Activated CD8-positive, alpha-beta memory T cell treated with anti-CD3 and anti-CD28 coated beads for 1 hour (primary cell): Measurements from ENCODE around the gene KLF13.

ENCODE experiments used
- DNase-seq, 2 donors: peaks; one replicate each; pipeline ENCODE4 v3.0.0-alpha.2; 2020; ENCODE audit warnings: low read depth in 1 of 2; ENCODE audit errors: extremely low read depth in 1 of 2

Gene KLF13

DNA sequence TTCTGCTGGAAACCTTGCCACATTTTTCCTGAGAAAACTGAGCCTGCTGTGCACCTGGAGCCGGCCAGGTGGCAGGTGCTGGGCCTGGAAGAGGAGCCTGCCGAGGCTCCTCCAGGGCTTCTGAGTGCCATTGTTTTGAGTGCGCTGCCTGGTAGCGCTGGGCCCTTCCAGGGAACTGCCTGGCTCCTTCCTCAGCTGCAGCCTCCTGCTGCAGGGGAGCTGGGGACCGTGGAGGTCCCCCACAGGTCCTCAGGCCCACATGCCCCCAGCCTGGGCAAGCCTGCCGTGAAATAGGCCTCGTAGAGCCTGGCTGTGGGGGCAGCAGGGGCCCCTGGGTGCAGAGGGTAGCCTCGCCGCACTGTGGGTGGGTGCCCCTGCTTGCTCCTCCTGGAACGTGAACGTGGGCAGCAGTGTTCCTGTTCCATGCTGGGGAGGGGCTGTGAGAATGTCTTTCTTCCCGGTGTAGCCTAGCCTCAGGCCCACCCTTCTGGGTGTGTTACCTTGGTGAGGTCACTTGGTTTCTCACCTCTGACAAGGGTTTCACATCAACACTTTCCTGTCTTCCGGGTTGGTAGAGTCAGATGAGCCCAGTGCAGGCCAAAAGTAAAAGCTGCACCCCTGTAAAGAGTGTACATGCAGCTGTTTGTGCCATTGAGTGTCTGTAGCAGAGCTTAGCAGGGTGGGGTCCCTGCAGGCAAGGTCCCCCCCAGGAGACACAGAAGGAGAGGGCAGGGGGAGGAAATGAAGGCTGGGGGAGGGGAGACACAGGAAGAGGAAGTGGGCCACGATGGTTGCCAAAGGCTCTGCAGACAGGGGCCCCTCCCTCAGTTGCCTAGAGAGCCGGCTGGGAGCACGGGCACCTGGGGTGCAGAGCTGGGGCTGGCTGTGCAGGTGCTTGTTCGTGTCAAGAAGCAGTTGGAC, 34.5 kb downstream of the KLF13 start:
- peak in 1 of 2 donors; percentile 55 for DNase-seq

DNA sequence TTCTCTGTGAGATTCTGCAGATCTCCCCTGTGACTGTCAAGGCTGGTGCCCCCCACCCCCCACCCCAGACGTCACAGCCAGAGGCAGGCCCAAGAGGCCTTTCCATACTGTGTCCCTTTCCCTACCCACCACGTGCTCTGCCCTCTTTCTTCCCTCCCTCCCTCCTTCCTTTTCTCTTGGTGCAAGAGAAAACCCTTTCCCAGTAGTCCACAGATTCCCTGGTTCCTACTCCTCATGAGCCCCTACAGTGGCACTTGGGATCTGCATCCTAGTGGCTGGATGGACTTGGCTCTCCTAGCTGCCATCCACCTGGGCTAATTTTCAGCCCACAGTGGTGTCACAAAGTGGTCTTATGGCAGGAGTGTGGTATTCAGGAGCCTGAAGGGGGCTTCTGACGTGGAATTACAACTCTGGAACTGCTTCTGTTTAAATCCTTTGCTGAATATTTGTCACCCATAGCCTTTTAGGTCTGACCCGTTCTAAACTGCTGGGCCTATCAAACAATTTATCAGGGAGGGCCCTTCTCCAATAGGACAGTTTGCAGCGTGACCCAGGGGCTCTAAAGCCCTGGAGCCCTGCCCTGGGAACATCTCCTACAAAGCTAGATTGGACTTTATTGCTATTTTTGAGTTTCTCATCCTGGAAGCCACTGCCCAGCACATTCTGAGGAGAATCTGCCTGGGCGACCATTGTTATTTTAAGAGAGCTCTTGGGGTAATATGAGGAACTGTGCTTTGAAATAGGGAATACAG, 35.3 kb downstream of the KLF13 start:
- no peak for DNase-seq

DNA sequence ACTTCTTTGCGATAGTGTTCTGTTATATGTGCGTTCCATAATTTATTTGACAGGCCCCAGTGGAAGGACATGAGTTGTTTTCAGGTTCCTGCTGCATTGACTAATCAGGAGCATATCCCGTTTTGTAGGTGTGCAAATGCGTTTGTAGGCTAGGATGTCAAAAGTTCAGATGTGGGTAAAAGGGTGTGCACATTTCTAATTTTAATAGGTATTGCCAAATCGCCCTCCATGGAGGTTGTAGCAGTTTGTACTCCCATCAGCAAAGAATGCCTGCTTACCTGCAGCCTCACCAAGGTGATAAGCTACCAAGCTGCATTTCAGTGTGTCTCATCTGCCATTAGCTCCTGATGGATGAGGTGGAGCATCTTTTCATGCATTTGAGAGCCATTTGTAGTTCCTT, 36.3 kb downstream of the KLF13 start:
- no peak for DNase-seq

GRCh38 chr15:31364301-31365031, 37.8 kb downstream of the KLF13 start:
- no peak for DNase-seq

DNA sequence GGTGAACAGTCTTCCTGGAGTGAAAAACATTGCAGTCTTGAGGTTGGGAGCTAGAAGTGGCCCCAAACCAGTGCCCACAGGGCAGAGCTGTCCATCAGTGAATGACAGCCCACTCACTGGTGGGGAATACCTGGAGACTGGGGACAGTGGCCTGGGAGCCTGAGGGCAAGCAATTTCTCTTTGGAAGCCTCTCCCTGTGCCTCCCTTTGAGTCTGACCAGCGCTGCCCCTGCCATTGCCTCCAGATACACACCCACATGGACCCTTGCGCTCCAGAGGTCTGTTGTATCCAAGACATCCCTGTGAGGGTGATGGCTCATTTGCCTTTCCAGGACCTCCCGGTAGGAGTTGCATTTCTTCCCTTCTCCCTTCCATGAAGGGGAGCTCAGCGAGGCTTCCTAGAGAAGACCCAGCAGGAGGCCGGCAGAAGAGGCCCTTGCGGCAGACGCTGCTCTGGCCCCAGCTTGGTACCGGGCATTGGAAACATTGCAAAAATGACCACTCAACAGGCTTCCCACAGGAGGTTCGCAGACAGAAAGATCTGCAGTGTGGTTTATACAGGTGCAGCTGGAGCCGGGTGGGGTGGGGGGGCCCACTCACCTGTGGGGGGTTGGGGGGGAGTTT, 38.5 kb downstream of the KLF13 start:
- no peak for DNase-seq

- peak; percentile 52 to 63 for DNase-seq
Measured at GRCh38 chr15:31365655-31366127, 39.1 kb downstream of the KLF13 start.

GRCh38 chr15:31366169-31366734, 39.6 kb downstream of the KLF13 start:
- DNase-seq = no peak

DNA sequence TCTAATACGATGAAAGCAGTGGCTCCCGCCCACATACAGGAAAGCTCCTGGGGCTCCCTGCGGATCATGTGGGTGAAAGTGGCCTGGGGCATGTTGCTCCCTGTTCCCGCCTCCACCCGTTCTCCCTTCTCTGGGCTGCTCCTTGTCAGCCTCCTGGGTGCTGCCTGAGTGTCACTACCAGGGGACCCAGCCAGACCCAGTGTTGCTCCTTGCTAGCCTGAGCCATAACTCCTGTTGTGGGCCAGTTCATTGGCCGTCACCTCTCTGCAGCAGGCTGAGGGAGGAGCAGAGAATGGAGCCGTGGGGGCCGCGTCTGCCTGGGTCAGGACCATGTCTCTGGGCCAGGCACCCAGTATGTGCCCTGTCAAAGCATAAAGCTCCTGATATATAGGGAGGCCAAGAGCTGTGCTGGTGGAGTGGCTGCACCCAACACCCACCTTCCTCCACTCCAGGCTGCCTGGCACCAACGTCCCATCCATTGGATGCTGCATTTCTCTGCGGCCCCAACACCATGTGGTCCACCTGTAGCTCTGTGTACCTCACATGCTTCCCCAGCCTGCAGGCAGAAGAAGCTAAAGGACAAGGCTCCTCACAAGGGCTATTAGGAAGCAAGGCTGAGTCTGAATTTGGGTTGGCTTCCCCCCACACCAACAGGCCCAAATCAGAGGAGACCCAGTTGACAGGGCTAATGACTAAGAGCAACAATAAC, 40.5 kb downstream of the KLF13 start:
- no peak for DNase-seq

DNA sequence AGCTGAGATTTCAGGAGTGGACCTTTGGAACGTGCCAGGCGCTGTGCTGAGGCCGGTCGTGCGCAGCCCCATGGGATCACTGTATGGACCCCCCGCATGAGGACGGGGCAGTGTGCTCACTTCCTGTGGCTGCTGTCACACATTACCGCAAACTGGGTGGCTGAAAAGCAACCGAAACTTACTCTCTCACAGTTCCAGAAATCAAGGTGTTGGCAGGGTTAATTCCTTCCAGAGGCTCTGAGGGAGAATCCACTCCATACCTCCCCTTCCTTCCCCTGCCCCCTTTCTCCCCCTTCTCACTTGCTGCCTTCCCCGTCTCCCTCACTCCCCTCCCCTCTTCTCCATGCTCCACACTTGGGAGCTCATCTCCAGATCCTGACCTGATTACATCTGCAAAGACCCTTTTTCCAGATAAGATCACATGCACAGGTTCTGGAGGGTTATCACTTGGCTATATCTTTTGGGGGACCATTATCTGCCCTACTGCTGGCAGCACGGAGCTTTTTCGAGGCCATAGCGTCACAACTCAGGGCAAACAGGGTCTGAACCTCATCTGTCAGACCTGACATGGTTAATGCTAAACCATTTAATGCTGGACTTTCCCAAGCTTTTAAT, 41.2 kb downstream of the KLF13 start:
- DNase-seq = no peak

DNA sequence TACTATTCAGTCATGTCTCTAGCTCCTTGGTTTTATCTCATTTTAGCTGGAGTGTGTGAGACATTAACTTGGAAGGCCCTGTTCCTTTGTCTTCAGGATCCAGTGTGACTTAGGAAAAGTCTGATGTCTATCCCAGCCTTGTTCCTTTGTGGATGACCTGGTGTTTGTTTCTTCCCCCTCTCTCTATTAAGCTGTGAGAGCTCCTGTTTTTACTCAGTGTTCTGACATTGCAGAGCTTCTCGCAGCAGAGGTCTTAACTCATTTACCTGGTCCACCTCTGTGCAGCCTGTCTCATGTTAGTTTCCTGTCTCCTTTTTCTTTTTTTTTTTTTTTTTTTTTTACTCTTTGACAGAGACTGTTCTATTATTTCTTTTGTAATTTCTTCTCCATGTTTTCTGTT, 43.1 kb downstream of the KLF13 start:
- DNase-seq = no peak

GRCh38 chr15:31371520-31372240, 45.0 kb downstream of the KLF13 start:
- DNase-seq = no peak

- no peak for DNase-seq
Measured at GRCh38 chr15:31372635-31373091, 46.0 kb downstream of the KLF13 start.

DNA sequence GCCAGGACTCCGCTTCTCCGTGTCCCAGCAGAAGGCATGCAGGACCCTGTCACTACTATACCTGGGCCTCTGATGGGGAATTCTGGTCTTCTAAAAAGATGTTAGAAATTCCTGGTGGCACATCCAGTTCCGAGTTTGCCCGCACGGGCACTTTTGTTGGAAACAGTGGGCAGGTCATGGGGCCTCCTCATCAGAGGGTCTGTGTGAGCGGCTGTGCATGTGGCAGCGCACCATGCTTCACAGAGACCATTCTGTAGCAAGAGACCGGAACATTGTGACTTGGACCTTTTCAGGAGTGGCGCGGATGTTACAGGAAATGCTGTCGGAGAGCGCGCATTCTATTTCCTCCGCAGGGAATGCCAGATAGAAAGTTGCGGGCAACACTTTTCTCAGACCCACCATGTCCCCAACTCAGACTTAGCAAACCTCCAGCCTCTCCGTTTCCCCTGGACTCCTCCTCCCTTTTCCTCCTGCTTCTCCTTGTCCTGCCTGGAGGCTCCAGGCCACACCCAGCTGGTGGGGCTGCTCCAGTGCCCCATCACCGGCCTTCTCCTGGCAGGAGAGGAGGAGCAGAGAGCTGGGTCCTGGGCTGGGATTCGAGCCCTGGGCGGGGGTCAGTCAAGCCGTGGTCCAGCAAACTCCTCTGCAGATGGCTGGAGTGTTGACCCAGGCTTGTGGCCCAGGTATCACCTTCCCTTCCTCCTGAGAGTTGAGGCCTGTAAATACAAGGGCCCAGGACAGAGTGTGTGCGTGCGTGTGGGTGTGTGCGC, 46.6 kb downstream of the KLF13 start:
- no peak for DNase-seq

- DNase-seq = no peak
Measured at GRCh38 chr15:31373970-31374369, 47.3 kb downstream of the KLF13 start.

DNA sequence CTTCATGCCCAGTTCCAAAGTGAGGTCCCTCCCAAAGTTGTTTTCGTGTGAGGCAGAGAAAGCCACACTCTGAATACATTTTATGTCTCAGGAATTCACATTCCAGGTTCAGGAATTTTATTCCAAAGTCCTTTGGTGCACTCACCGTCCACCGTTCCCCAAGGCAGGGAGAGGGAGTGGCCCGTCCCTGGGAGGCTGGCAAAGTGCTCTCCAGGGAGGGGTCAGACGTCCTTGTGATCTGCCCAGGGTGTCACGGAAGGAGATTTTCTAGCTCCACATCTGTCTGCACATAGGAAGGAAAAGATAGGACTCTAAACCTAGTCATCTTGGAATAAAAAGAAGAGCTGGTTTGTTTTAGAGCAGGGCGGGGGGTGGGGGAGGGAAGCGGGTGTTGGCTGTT, 47.9 kb downstream of the KLF13 start:
- DNase-seq = no peak

GRCh38 chr15:31374986-31375385, 48.4 kb downstream of the KLF13 start:
- no peak for DNase-seq

DNA sequence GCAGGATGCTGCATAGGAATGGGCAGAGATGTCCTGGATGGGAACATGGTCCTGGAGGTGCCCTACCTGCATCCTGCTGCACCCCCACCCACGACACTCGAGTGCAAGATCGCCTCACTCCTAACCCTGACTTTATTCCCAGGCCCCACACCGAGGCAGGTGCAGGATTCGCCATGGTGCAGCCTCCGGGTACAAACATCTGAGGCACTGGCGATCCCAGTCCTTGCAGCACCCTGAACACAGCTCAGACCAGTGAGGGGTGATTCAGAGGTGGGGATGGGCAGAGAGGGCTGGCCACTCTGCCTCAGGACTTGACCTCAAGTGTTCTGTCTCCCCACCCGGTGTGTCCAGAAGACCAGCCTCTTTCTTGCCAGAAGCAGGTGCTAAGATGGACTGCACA, 49.1 kb downstream of the KLF13 start:
- no peak for DNase-seq

- DNase-seq = no peak
Measured at GRCh38 chr15:31376511-31376910, 49.9 kb downstream of the KLF13 start.
